Measurements from ENCODE around the gene LIN52.

LIN52 gene

GRCh38 chr14:74135426-74135825 lies 50.7 kb downstream of the LIN52 start:
- TF ChIP-seq ZNF274 (IDR thresholded peaks at IDR 0.05; ENCODE audit: low read depth, low read length), result no peak
- no peak overlapping the region; the same call in 1 of the 2 replicates for H3K4me3 ChIP-seq (ENCODE audit: low read length)

GRCh38 chr14:74140374-74140850 lies 55.7 kb downstream of the LIN52 start:
- TF ChIP-seq ZNF274 (IDR thresholded peaks at IDR 0.05; ENCODE audit: low read depth, low read length), result no peak
- no peak overlapping the region for H3K4me3 ChIP-seq (ENCODE audit: low read length)

DNA sequence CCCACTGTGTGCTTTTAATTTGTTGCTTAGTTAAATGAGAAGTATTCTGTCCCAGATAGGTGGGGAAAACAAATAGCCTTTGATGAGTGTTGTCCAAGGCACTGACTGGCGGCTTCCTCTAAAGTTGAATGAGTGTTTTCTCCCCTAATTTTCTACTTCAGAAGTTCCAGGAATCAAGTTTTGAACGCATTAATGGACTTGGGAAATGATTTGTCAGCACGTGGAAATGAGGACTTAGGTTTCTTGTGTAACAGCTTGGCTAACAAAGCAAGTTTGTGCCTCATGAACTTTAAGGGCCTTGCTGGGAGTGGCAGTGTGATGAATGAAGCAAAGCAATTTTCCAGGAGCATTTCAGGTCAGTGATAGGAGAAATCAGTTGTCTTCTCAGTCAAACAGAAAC lies 56.9 kb downstream of the LIN52 start:
- no peak overlapping the region for H3K4me3 ChIP-seq (ENCODE audit: low read length)
- no peak for TF ChIP-seq ZNF274 (IDR thresholded peaks at IDR 0.05; ENCODE audit: low read depth, low read length)

DNA sequence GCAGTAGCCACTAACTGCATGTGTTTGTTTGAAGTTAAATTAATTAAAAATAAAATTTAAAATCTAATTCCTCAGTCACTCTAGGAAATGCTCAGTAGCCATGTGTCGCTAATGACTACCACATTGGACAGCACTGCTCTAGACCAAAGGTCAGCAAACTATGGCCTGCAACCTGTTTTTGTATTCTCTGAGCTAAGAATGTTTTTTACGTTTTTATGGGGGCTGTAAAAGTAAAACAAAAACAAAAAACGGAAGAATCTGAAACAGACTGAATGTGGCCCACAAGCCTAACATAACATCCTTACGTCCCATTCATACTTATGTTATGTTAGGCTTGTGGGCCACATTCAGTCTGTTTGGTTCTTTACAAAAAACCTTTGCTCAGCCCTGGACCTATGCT lies 57.8 kb downstream of the LIN52 start:
- no peak for TF ChIP-seq ZNF274 (IDR thresholded peaks at IDR 0.05; ENCODE audit: low read depth, low read length)
- no peak overlapping the region for H3K4me3 ChIP-seq (ENCODE audit: low read length)

GRCh38 chr14:74144789-74145188 lies 60.0 kb downstream of the LIN52 start:
- H3K4me3 ChIP-seq (ENCODE audit: low read length), result no peak overlapping the region
- no peak for TF ChIP-seq ZNF274 (IDR thresholded peaks at IDR 0.05; ENCODE audit: low read depth, low read length)

GRCh38 chr14:74147571-74147970 lies 62.8 kb downstream of the LIN52 start:
- TF ChIP-seq ZNF274 (IDR thresholded peaks at IDR 0.05; ENCODE audit: low read depth, low read length), result no peak
- no peak overlapping the region for H3K4me3 ChIP-seq (ENCODE audit: low read length)

GRCh38 chr14:74148705-74149104 lies 63.9 kb downstream of the LIN52 start:
- TF ChIP-seq ZNF274 (IDR thresholded peaks at IDR 0.05; ENCODE audit: low read depth, low read length), result no peak
- no peak overlapping the region for H3K4me3 ChIP-seq (ENCODE audit: low read length)

- H3K4me3 ChIP-seq (ENCODE audit: low read length), result no peak overlapping the region
- TF ChIP-seq ZNF274 (IDR thresholded peaks at IDR 0.05; ENCODE audit: low read depth, low read length), result no peak
Observed at GRCh38 chr14:74155287-74155686, 70.5 kb downstream of the LIN52 start.

DNA sequence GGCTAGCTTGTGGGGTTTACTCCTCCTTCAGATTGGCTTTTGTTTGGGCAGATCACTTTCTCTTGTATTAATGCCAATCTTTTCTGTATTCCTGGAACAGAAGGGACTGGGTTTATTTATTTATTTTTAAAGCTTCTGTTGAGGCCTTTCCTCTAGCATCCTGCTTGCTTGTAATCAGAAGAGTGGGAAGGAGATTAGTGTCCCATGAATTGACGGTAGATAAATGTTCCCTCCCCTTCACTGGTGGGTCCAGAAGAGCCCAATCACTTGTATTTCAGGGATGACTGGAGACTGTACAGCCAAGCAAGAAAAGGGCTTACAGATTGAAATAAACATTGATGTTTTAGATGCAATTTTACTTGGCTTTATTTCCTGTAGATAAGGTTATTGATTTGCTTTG lies 71.0 kb downstream of the LIN52 start:
- H3K4me3 ChIP-seq (ENCODE audit: low read length), result no peak overlapping the region
- no peak for TF ChIP-seq ZNF274 (IDR thresholded peaks at IDR 0.05; ENCODE audit: low read depth, low read length)

- TF ChIP-seq ZNF274 (IDR thresholded peaks at IDR 0.05; ENCODE audit: low read depth, low read length), result no peak
- no peak overlapping the region for H3K4me3 ChIP-seq (ENCODE audit: low read length)
Observed at GRCh38 chr14:74160763-74161162, 76.0 kb downstream of the LIN52 start.

GRCh38 chr14:74161526-74162158 lies 76.9 kb downstream of the LIN52 start:
- H3K4me3 ChIP-seq (ENCODE audit: low read length), result no peak overlapping the region
- TF ChIP-seq ZNF274 (IDR thresholded peaks at IDR 0.05; ENCODE audit: low read depth, low read length), result no peak

DNA sequence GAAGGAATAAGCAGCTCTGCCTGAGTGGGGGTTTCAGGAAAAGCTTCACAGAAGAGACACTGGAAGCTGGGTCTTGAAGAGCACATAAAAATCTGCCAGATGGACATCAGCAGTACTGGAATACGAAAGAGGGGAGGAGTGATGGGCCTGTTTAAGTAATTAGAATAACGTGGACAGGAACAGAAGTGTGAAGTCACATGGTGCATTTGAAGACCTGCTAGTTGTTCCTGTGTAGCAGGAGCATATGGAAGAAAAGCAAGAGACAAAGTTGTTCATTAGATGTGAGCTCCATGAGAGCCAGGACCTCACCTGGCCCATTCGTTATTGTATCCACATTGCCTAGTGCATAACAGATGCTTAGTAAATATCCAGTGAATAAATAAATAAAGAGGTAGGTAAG lies 85.2 kb downstream of the LIN52 start:
- no peak for TF ChIP-seq ZNF274 (IDR thresholded peaks at IDR 0.05; ENCODE audit: low read depth, low read length)
- no peak overlapping the region for H3K4me3 ChIP-seq (ENCODE audit: low read length)

DNA sequence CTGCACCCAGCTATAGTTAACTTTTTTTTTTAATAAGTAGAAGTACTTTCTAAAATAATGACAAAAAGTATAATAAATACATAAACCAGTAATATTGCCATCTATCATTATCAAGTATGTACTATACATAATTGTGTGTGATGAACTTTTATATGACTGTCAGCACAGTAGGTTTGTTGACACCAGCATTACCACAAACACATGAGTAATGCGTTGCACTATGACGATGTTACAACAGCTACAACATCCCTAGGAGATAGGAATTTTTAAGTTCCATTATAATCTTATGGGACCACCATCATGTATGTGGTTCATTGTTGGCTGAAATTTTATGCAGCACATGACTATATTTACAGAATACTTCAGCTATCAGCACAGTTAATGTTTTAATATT lies 91.6 kb downstream of the LIN52 start:
- TF ChIP-seq ZNF274 (IDR thresholded peaks at IDR 0.05; ENCODE audit: low read depth, low read length), result no peak

GRCh38 chr14:74179856-74180255 lies 95.1 kb downstream of the LIN52 start:
- H3K4me3 ChIP-seq (ENCODE audit: low read length), result no peak overlapping the region
- TF ChIP-seq ZNF274 (IDR thresholded peaks at IDR 0.05; ENCODE audit: low read depth, low read length), result no peak

More for the DNA sequence above, 91.6 kb downstream of the LIN52 start:
- no peak overlapping the region for H3K4me3 ChIP-seq (ENCODE audit: low read length)

DNA sequence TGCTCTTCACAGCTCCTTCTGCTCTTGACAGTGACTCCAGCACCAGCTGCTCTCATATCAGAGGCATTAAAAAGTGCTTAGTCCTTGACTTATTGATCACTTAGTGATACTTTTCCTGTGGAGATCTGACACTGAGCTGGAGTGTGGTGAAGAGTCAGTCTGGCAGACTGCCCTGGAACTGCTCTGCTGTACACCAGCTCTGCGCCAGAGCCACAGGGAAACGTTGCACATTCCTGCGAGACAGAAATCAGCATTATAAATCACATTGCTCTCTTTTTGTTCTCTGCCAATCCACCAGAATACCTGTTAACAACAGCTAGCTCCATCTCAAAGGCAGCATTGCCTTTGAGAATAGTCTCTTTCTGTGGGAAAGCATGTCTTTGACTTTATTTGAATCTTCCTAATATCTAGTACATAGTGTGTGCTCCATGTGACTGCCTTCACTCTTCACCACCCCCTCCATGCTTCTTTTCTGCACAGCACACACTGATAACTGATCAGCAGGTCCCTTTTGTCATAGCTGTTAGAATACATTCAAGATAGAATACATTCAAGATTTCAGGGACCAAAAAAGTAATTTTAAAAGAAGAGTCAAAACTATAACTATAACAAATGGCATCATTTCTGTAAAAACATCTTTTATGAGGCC lies 106.3 kb downstream of the LIN52 start:
- H3K4me3 ChIP-seq (ENCODE audit: low read length), result no peak overlapping the region
- no peak for TF ChIP-seq ZNF274 (IDR thresholded peaks at IDR 0.05; ENCODE audit: low read depth, low read length)
